HG02763 (cell line): ENCODE data around the gene ACTL6A.
A peak's percentile ranks its signal among the peaks of the same experiment; 100 is the strongest.

Experiments
- ATAC-seq: cut with Tn5 transposase; IDR thresholded peaks from one replicate; pipeline ENCODE4 v1.9.1; 2021; ENCODE audit warnings: mild to moderate bottlenecking, moderate library complexity; ENCODE audit not compliant: unreplicated experiment

Gene ACTL6A

DNA sequence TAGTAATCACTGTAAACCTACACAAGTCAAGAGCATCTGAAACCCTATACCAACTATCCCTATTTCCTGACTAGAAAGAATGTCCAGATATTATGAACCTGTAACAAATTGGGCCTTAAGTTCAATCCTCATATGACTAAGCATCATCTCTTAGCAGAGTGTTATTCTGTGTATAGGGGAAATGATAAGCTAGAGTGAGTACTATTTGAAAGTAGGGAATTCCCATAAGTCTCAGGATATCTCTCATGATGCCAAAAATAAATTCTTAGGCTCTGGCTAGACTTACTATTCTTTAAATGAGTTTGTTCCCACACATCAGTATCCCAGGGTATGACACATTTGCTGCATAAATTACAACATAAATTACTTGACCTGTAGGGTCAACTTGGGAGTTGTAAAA is 26.4 kb downstream of the ACTL6A start:
- no peak for ATAC-seq

DNA sequence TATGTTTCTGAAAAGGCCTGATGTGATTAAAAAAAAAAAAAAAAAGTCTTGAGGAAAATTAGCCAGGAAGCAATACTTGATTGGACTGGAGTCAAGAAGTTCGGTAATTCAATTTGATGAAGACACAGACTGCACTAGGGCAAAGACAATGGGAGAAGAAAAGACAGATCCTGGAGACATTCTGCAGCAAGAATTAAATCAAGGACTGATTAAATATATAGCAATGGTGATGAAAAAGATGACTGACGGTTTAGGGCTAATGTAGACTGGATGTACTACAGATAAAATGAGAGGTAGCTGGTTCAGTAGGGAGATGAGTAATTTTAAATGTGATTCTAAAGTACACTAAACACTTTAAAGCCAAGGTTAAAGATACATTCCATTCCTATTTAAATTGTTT is 27.9 kb downstream of the ACTL6A start:
- no peak for ATAC-seq

GRCh38 chr3:179591313-179591712 is 28.6 kb downstream of the ACTL6A start:
- ATAC-seq: no peak

GRCh38 chr3:179599531-179599930 is 36.8 kb downstream of the ACTL6A start:
- no peak for ATAC-seq

DNA sequence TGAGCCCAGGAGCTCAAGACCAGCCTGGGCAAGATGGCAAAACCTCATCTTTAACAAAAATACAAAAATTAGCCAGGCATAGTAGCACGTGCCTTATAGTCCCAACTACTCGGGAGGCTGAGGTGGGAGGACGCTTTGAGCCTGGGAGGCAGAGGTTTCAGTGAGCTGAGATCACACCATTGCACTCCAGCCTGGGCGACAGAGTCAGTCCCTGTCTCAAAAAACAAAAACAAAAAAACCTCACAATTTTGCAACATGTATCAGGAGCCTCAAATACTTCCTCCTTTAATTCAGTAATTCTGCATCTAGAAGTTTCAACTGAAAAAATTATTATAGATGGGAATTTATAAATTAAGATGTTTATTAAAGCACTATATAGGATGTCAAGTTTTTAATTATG is 40.6 kb downstream of the ACTL6A start:
- no peak for ATAC-seq

- no peak for ATAC-seq
These were observed 41.1 kb downstream of the ACTL6A start for GRCh38 chr3:179603831-179604230.

DNA sequence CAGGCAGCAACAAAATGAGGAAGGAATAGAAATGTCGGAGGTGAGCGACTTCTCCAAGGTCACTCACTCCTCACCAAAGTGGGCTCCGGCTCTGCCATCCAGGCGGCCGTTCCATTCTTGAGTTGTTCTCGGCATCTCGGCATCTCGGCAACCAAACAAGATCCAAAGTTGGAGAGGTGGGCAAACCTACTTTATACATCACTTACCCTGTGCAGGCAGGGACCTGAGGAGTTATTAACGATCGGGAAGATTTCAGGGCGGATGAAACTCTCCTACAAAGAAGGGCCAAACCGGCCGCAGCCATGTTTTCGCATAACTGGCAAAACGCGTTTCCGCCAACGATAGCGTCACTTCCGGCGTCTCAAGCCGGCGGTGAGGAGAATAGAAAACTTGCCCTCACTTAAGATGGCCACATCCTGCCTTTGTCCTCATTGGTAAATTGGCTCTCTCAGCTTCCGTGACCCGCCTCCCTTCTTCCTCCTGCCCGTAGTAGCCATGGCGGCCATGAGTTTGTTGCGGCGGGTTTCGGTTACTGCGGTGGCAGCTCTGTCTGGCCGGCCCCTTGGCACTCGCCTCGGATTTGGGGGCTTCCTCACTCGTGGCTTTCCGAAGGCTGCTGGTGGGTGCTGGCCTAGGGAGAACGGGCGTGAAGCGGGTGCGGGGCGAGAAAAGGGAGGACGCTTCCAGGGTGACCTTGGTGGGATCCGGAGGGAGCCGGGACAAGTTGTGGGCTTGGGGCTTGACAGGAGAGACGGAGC is 41.8 kb downstream of the ACTL6A start, which contains the start of the genes MRPL47 and NDUFB5:
TSS of gene MRPL47 (minus strand) at position 318 of the 758 bp plus-strand sequence. CDS start at position 304, 14 bp downstream.
TSS of gene NDUFB5 (plus strand) at position 474 of the 758 bp plus-strand sequence. CDS start at position 496, 22 bp downstream.
- ATAC-seq: peak; percentile 98

- ATAC-seq: no peak
These were observed 43.9 kb downstream of the ACTL6A start for GRCh38 chr3:179606534-179607085.

- ATAC-seq: peak; percentile 42
These were observed 46.4 kb downstream of the ACTL6A start for GRCh38 chr3:179608931-179609720.

- no peak for ATAC-seq
These were observed 47.3 kb downstream of the ACTL6A start for GRCh38 chr3:179610066-179610465.

- no peak for ATAC-seq
These were observed 51.1 kb downstream of the ACTL6A start for GRCh38 chr3:179613807-179614206.

DNA sequence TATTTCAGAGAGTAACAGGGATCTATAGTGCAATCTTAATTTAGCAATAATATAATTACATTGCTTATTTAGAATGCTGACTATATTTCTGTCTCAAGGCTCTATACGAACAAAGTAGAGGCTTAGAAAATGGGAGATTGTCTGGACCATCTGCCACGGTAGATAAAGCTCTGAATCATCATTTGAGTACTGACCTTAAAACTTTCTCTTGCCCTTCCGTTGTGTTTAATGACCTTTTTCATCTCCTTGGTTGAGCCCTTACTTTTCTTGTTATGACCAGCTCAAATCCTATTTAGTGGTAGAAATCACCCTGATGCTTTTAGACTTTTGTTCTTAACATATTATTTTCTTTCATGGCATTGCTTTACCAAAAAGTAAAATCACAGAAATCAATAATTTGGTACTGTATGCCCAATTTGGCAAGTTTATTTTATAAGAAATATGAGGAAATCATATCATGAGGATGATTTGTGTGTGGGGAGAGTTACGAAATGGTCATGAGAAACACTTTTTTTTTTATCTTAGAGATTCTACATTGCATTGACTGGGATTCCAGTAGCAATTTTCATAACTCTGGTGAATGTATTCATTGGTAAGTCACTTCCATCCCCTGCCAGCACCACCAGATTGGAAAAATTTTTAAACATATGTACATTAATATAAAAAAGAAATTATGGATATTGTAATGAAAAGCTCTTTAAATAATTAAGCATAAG is 52.9 kb downstream of the ACTL6A start:
- no peak for ATAC-seq

- ATAC-seq: no peak
These were observed 59.3 kb downstream of the ACTL6A start for GRCh38 chr3:179622023-179622422.

DNA sequence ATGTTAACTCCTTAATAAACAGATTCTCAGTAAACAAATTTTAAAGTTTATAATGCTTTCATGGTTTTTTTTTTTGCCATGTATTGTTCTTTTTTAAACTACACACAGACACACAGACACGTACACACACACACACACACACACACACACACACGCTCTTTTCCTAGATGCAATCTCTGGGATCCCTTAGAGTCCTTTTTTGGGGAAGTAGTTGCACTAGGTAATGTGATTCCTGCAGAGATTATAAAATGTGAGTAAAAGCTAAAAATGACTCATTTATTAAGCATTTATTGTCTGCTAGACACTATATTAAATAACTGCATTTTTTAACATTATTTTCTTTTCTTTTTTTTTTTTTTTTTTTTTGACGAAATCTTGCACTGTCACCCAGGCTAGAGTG is 61.7 kb downstream of the ACTL6A start:
- no peak for ATAC-seq

DNA sequence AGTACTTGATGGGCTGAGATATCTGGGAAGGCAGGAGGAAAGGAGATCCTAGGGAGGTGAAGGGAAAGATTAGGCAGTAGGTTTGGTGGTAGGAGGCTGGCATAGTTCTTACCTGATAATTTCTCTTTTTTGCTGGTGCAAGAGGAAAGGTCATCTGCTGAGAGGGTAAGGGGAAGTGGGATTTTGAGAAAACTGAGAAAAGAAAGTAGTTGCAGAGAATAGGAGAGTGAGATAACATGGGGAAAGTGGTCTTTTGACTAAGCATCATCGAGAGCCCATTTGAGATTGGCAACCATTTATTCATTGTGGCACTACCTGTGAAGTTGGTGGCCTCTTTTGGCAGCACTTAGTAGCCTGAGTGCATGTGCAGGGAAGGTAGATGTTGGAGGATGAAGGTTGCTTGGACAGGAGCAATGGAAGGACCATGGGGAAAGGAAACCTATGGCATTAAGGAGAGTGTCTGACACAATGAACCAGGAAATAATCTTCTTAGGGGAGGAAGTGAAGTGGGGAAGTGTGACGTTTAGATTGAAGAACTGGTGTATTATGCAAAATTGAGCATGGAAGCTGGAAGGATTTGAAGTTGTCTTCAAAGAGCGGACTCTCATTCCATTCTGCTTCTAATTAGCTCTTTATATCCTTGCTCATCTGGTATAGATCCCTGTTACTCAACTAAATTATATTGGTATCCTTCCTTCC is 68.2 kb downstream of the ACTL6A start:
- ATAC-seq: no peak
